Thyroid gland (tissue), 4 donors: ENCODE results near the gene PLCL1.

ENCODE experiments used
- CTCF ChIP-seq, 6 experiments: fragments of 200-600 bp in 3 of 6; fragments of 450-650 bp in 3 of 6; sonication (generic) in 3 of 6; IDR thresholded peaks; one replicate each; pipeline ENCODE4 v1.5.1; 2016 to 2019; ENCODE audit warnings: antibody characterized with exemption in 6 of 6, mild to moderate bottlenecking in 2 of 6, inconsistent platforms in 1 of 6, moderate library complexity in 1 of 6
- POLR2A ChIP-seq, 2 donors: fragments of 450-650 bp; IDR thresholded peaks; one replicate each; pipeline ENCODE4 v1.6.1; 2017; ENCODE audit warnings: antibody characterized with exemption in 2 of 2, mild to moderate bottlenecking in 2 of 2, moderate library complexity in 1 of 2

GRCh38 chr2:197927994-197928393, 123.6 kb downstream of the PLCL1 start:
- TF ChIP-seq CTCF (IDR thresholded peaks at IDR 0.05) (no peak), POLR2A (IDR thresholded peaks at IDR 0.05) (no peak)
